OCI-LY7 (cell line): ENCODE data around the gene RIC8B. TPM values are rescaled to one million over a fixed set of nuclear protein-coding genes. Genes with fewer than 3 reads are reported as not detected.

Source experiments
- BruUV-seq: library from RNA; stranded (reverse); fragments of 400-500 nt; replicated peaks from 2 replicates; lab custom pipeline; 2021; lab: Mats Ljungman, UMichigan
- CTCF ChIA-PET: fragments of 300-600 bp; sonication (Branson Sonifier 250); formaldehyde crosslinking; loops from one replicate; lab custom pipeline; 2022; ENCODE audit warnings: antibody characterized with exemption; ENCODE audit not compliant: unreplicated experiment; lab: Charles Lee
- POLR2A ChIA-PET: fragments of 300-600 bp; sonication (Branson Sonifier 250); formaldehyde crosslinking; loops from one replicate; lab custom pipeline; 2022; ENCODE audit warnings: antibody characterized with exemption; lab: Charles Lee
- DNase-seq: peaks from one replicate; pipeline ENCODE4 v3.0.0-alpha.2; 2015; ENCODE audit warnings: low spot score
- H2AFZ ChIP-seq: fragments of 200-600 bp; sonication (generic), shearing (Covaris generic); 2 replicates; pipeline ENCODE4 v1.6.1; 2014; ENCODE audit warnings: mild to moderate bottlenecking, antibody characterized with exemption, low read length, moderate library complexity
- H3K27ac ChIP-seq: fragments of 200-600 bp; sonication (generic); 2 replicates; pipeline ENCODE4 v1.5.1; 2014; ENCODE audit warnings: mixed run types, low read depth, mild to moderate bottlenecking, moderate library complexity, low read length, inconsistent platforms; ENCODE audit not compliant: poor library complexity, severe bottlenecking
- H3K36me3 ChIP-seq: fragments of 200-600 bp; sonication (generic); 2 replicates; pipeline ENCODE4 v1.6.1; 2014; ENCODE audit warnings: mild to moderate bottlenecking, antibody characterized with exemption, low read length, moderate library complexity, mixed read lengths; ENCODE audit not compliant: insufficient read depth
- H3K4me1 ChIP-seq: fragments of 200-600 bp; sonication (generic); 2 replicates; pipeline ENCODE4 v1.5.1; 2014; ENCODE audit warnings: mild to moderate bottlenecking, low read length; ENCODE audit not compliant: insufficient read depth, poor library complexity, severe bottlenecking
- H3K4me2 ChIP-seq: fragments of 200-600 bp; sonication (generic); 2 replicates; pipeline ENCODE4 v1.6.1; 2014; ENCODE audit warnings: mild to moderate bottlenecking, low read length
- H3K4me3 ChIP-seq: fragments of 200-600 bp; sonication (generic); 2 replicates; pipeline ENCODE4 v1.5.1; 2014; ENCODE audit warnings: mild to moderate bottlenecking, low read depth, low read length; ENCODE audit not compliant: poor library complexity, severe bottlenecking
- H3K79me2 ChIP-seq: fragments of 200-600 bp; sonication (generic); 2 replicates; pipeline ENCODE4 v1.6.1; 2016; ENCODE audit warnings: low read depth, mild to moderate bottlenecking, low read length, moderate library complexity, mixed read lengths; ENCODE audit not compliant: insufficient read depth
- H3K9me2 ChIP-seq: fragments of 200-600 bp; sonication (generic); 2 replicates; pipeline ENCODE4 v1.6.1; 2016; ENCODE audit warnings: mild to moderate bottlenecking, low read length, mixed read lengths; ENCODE audit not compliant: insufficient read depth
- H3K9me3 ChIP-seq: fragments of 200-600 bp; sonication (generic); 2 replicates; pipeline ENCODE4 v1.6.1; 2014; ENCODE audit warnings: mild to moderate bottlenecking, mixed run types, low read length, mixed read lengths
- H4K20me1 ChIP-seq: fragments of 200-600 bp; sonication (generic); 2 replicates; pipeline ENCODE4 v1.6.1; 2014; ENCODE audit warnings: mild to moderate bottlenecking, antibody characterized with exemption, low read length, moderate library complexity, mixed read lengths; ENCODE audit not compliant: insufficient read depth
- CTCF ChIP-seq: fragments of 200-600 bp; sonication (generic); conservative IDR thresholded peaks from 2 replicates; pipeline ENCODE4 v1.5.1; 2014; ENCODE audit warnings: mild to moderate bottlenecking, antibody characterized with exemption, low read length, moderate library complexity, mixed read lengths
- EZH2phosphoT487 ChIP-seq: fragments of 200-600 bp; sonication (generic); IDR thresholded peaks from 2 replicates; pipeline ENCODE4 v1.6.1; 2018; ENCODE audit warnings: low read depth, borderline replicate concordance, mild to moderate bottlenecking, mixed run types, antibody characterized with exemption, low read length, moderate library complexity, mixed read lengths
- intact Hi-C: fragments of 100-400 bp; cut with micrococcal nuclease; formaldehyde crosslinking; loops from one replicate; pipeline ENCODE4 v1.10.0; 2022; ENCODE audit not compliant: unreplicated experiment
- total RNA-seq, 2 experiments: library from RNA; depleted of rRNA in 1 of 2; stranded (reverse); fragments of >200 nt in 1 of 2; shearing (Covaris generic) in 1 of 2; gene quantifications; 2 replicates each; pipeline ENCODE4 v1.2.3, GENCODE V29; 2014 to 2022

The RIC8B gene
- total RNA-seq, 2 experiments from 2014 or later, result 9.6 TPM; not detected in 1

GRCh38 chr12:106747973-106748436 lies 26.5 kb upstream of the RIC8B start:
- no peak for DNase-seq
- H3K79me2 ChIP-seq, result no peaks in the 10 kb centered on the region
- H3K9me2 ChIP-seq, result no peaks in the 10 kb centered on the region
- H2AFZ ChIP-seq, result no peak overlapping the region; the same call in 1 of the 2 replicates
- no peaks in the 10 kb centered on the region for H3K36me3 ChIP-seq
- intact Hi-C loops, result no loop called here
- H4K20me1 ChIP-seq, result no peaks in the 10 kb centered on the region
- ChIA-PET CTCF (no interaction called here), POLR2A (interaction anchor here (0.7 to 0.8 kb wide), 2 partner anchors 9 to 182 kb away, joined by 4 read pairs; no protein-coding TSS in a partner anchor)
- TF ChIP-seq EZH2phosphoT487 (no peak), CTCF (no peak)
- no peak overlapping the region for H3K4me2 ChIP-seq
- no TSS peak for BruUV-seq
- H3K27ac ChIP-seq, result no peak overlapping the region
- H3K4me3 ChIP-seq, result no peak overlapping the region
- H3K4me1 ChIP-seq, result peaks cover 16% of the 10 kb centered on the region
- no peaks in the 10 kb centered on the region for H3K9me3 ChIP-seq

- intact Hi-C loops, result no loop called here
- no TSS peak for BruUV-seq
- POLR2A ChIA-PET, result interaction anchor here (0.5 to 0.8 kb wide), 3 partner anchors 16 to 1288 kb away, joined by 3 read pairs; no protein-coding TSS in a partner anchor
Observed at GRCh38 chr12:106750524-106750923, 24.0 kb upstream of the RIC8B start.

More at GRCh38 chr12:106750524-106750923, 24.0 kb upstream of the RIC8B start:
- Histone ChIP-seq H3K4me3 (no peak overlapping the region), H3K36me3 (no peaks in the 10 kb centered on the region), H2AFZ (no peak overlapping the region), H3K4me1 (peaks cover 35% of the 10 kb centered on the region), H3K9me2 (no peaks in the 10 kb centered on the region), H3K79me2 (no peaks in the 10 kb centered on the region), H3K4me2 (no peak overlapping the region), H3K9me3 (no peaks in the 10 kb centered on the region), H3K27ac (no peak overlapping the region), H4K20me1 (no peaks in the 10 kb centered on the region)
- CTCF ChIA-PET, result no interaction called here
- DNase-seq, result no peak
- no peak for TF ChIP-seq EZH2phosphoT487
- no peak for TF ChIP-seq CTCF
